Endometrium (tissue), 2 donors: ENCODE results near the gene GALNT13.
"Not testable (repeated sequence)": the region's sequence is repeated elsewhere in the genome, so short reads cannot be mapped to it uniquely, and the experiment has no call there.

Experiments used
- FAIRE-seq: peaks from 2 replicates; lab custom pipeline; 2012; peaks lifted over from hg19 to GRCh38; lab: Jason Lieb, UNC
- donor health status: control.
- donor health status: control.

The GALNT13 gene

GRCh38 chr2:154408786-154409185 lies 537.1 kb downstream of the GALNT13 start:
- FAIRE-seq, result no peak

- no peak for FAIRE-seq
These were observed 550.5 kb downstream of the GALNT13 start for GRCh38 chr2:154422251-154422650.

DNA sequence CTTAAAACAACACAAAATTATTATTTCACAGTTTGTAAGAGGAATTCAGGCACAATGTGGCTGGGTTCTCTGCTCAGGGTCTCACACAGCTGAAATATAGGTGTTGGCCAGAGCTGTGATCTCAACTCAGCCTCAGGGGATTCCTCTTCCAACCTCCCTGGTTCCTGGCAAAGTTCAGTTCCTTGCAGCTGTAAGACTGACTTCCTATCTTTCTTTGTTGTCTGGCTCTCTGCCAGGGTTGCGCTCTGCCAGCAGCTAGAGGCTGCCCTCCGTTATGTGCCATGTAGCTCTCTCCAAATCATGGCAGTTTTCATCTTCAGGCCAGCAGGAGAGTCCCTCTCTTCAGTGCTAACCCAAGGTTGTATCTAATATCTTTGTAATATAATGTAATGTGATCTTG lies 554.3 kb downstream of the GALNT13 start:
- no peak for FAIRE-seq

- no peak for FAIRE-seq
These were observed 555.7 kb downstream of the GALNT13 start for GRCh38 chr2:154427453-154427852.

- no peak for FAIRE-seq
These were observed 556.3 kb downstream of the GALNT13 start for GRCh38 chr2:154428022-154428421.

DNA sequence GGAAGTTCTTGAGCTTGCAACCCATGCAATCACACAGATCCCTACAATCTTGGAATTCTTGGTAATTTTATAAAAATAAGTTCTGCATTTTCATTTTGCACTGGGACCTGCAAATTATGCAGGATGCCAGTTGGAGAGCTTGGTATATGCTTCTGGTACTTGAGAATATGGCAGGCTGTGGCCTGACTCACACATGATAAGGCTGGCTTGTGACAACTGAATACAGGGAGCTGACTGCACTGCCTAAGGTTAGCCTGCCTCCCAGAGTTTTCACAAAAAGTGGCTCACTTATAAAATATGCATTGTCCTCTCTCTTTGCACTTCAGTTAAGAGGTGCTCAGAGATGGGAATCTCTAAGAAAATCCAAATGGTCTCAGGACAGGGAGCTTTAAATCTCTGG lies 561.3 kb downstream of the GALNT13 start:
- no peak for FAIRE-seq

DNA sequence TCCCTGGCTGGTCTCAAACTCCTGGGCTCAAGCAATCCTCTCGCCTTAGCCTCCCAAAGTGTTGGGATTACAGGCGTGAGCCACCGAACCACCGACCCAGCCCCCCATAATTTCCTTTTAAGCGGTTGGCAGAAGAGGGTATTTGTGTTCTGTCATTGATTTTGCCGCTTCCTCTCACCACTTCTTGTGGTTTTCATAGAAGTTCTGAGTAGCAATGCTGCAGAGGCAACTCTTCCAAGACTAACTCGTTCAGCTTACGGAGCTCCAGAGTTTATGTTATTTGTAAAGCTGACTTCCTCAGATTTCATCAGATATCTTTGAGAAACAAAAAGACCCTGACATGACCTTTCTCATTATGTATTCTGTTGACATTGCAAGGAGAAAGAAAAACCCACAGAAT lies 565.4 kb downstream of the GALNT13 start:
- no peak for FAIRE-seq

GRCh38 chr2:154439156-154439555 lies 567.4 kb downstream of the GALNT13 start:
- FAIRE-seq, result peak; percentile 86

GRCh38 chr2:154443919-154444318 lies 572.2 kb downstream of the GALNT13 start:
- no peak for FAIRE-seq

- FAIRE-seq, result no peak
These were observed 574.6 kb downstream of the GALNT13 start for GRCh38 chr2:154446324-154446723.

DNA sequence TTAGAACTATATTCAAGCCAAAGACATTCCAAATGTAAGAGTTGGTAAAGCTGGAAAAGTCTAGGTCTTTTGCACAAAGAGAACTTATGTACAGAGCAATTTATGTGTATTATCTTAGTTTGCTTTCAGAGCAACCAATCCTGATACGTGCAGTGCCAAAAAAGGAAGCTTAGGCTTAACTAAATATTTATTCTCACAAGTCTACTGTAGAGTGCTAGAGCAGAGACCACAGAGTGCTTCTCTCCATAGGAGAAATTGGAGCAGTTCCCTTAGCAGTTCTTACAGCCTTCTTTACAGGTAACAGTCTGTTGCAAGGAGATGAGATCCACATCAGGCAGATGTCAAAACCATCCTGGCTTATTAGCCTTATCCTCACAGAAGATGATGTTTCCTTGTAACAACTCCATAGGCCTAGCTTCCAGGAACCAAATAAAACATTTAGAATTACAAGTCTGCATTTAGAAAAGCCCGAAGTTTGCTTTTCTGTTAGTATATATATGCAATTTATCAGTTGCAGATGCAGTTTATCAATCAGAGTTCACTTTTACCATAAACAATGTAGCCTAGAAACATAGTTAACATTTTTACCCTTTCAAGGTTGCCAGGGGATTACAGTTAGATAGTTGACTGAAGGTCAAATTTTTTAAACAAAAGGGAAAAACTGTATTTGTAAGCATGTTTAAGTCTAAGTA lies 576.2 kb downstream of the GALNT13 start:
- FAIRE-seq, result no peak

GRCh38 chr2:154449951-154450658 lies 578.4 kb downstream of the GALNT13 start:
- no peak for FAIRE-seq

- peak; percentile 96 for FAIRE-seq
These were observed 580.7 kb downstream of the GALNT13 start for GRCh38 chr2:154452471-154452870.

DNA sequence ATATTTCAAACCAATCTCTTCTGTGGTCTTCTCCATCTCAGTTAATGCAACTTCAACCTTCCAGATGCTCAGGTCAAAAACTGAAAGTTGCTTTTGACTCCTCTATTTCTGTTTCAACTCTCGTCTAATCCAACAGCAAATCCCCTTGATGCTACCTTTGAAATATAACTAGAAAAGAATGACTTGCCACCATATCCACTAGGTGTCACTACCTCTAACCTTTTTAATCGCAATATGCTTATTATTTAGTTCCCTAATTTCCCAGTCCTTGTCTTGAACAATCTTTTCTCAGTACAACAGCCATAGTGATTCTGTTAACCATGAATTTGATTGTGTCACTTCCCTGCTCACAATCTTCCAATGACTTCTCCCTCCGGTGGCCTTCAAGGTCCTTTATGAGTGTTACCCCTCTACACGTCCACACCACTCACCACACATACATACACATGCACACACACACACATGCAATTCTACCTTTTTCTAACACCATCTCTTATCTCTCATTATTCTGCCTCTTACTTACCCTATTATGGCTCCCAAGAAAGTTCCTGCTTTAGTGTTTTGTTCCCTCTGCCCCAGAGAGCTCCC lies 581.3 kb downstream of the GALNT13 start:
- no peak for FAIRE-seq

- FAIRE-seq, result no peak
These were observed 583.4 kb downstream of the GALNT13 start for GRCh38 chr2:154455166-154455565.

GRCh38 chr2:154455866-154456265 lies 584.1 kb downstream of the GALNT13 start:
- FAIRE-seq, result peak; percentile 76

DNA sequence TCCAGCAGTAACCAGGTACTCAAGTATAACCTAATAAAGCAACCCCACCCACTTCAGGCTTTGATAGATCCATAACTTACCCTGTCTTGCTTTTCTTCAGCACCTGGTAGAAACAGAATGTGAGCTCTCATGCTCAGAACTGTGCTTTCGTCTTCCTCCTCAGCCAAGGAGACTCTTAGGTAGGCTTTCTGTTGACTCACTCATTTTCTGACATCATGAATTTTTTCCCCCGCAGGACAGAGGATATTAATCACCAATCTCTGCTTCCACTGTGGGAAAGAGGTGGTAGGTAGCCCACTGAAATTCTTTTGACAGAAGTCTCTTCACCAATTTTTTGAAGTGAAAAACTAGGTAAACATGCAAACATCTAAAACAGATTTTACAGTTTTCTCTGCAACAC lies 585.6 kb downstream of the GALNT13 start:
- no peak for FAIRE-seq

DNA sequence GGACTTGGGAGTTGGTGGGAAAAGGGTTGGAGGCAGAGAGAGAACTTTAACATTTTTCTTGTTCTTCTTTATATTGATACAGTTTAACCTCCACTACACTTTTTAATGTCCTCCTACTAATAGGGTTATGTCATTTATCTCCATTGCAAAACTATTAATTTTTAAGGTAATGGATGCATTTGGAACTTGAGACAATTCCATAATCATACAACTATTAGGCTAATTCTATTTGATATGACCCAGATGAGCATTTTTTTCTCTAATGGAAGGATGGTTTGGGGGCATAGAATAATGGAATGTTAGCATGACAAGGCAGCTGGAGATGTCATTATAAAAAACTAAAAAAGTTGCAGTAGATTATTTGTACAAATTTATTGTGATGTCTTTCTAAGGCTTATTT lies 587.6 kb downstream of the GALNT13 start:
- no peak for FAIRE-seq

- no peak for FAIRE-seq
These were observed 590.9 kb downstream of the GALNT13 start for GRCh38 chr2:154462634-154463033.

DNA sequence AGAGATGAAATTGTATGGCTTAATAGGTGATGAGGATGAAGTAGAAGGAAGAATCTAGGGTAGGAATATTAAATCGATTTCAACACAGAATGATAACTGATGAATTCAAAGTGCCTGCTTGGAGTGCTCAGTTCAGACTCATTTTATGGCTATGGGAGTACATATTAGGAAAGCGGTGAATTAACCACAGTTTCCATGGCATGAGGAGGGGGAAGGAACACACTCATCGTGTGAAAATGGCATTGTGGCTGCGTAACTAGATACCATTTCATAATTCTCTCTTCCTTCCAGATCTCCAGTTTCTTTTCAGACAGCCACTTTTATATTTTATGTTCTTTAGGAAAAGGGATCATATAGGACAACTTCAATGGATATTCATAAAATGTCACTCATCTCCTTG lies 594.5 kb downstream of the GALNT13 start:
- no peak for FAIRE-seq

DNA sequence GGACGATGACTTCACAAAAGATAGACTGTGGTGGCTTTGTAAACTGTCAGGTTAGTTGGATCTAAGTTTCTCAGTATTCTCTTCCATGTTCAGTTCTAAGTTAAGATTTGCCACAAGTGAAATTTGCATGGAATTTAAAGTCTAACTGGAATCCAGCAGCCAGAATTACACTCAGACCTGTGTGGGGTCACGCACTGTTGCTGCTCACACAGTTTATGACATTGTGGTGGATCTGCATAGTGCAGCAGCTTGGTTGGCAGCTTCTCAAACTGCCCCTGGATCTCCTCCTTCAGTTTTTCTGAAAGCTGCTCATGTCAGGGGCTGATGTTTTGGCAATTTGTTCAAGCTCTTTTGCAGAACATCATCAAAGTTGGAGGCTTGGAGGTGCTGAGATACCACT lies 598.7 kb downstream of the GALNT13 start:
- no peak for FAIRE-seq

DNA sequence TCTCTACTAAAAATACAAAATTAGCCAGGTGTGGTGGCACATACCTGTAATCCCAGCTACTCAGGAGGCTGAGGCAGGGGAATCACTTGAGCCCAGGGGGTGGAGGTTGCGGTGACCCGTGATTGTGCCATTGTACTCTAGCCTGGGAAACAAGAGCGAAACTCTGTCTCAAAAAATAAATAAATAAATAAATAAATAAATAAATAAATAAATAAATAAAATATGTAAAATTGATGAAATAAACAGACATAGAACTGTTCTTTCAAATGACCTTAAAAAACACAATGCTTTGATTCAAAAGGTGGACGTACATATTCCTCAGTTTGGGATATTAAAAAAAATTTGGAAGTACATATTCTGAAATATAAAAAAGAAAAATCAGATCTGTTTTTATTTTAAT lies 599.8 kb downstream of the GALNT13 start:
- FAIRE-seq, result not testable (repeated sequence)

DNA sequence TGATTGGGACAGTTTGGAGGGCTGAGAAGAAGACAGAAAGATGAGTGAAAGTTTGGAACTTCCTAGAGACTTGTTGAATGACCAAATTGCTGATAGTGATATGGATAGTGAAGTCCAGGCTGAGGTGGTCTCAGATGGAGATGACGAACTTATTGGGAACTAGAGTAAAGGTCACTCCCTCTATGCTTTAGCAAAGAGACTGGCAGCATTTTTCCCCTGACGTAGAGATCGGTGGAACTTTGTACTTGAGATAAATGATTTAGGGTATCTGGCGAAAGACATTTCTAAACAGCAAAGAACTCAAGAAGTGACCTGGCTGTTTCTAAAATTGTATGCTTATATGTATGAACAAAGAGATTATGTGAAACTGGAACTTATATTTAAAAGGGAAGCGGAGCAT lies 605.6 kb downstream of the GALNT13 start:
- no peak for FAIRE-seq

- no peak for FAIRE-seq
These were observed 608.8 kb downstream of the GALNT13 start for GRCh38 chr2:154480521-154480920.
